Thoracic aorta (tissue), 2 donors: ENCODE results near the gene MEIOB. TPM values are rescaled to one million over a fixed set of nuclear protein-coding genes. Genes with fewer than 3 reads are reported as not detected.

ENCODE experiments used
- ATAC-seq: fragments of 150-250 bp; one replicate; pipeline ENCODE4 v1.8.0; 2017; ENCODE audit warnings: low read depth; ENCODE audit not compliant: insufficient number of reproducible peaks, low FRiP score
- DNase-seq: peaks from one replicate; pipeline ENCODE4 v3.0.0-alpha.2; 2020; ENCODE audit warnings: low spot score
- H3K27ac ChIP-seq, 2 donors: fragments of 200-600 bp; sonication (generic); 1 replicate in 1 of 2; 2 replicates in 1 of 2; pipeline ENCODE4 v1.5.1; 2016; ENCODE audit warnings: mild to moderate bottlenecking in 2 of 2, moderate library complexity in 2 of 2
- H3K27me3 ChIP-seq: fragments of 200-600 bp; sonication (generic); replicated peaks from 2 replicates; pipeline ENCODE4 v1.6.0; 2016; ENCODE audit warnings: mild to moderate bottlenecking; ENCODE audit not compliant: insufficient read depth
- H3K36me3 ChIP-seq: fragments of 200-600 bp; sonication (generic); one replicate; pipeline ENCODE4 v1.5.1; 2016
- H3K4me1 ChIP-seq, 2 donors: fragments of 200-600 bp; sonication (generic); 1 replicate in 1 of 2; 2 replicates in 1 of 2; pipeline versions ENCODE4 v1.5.1 to v1.6.0; 2016; ENCODE audit warnings: low read depth in 2 of 2, mild to moderate bottlenecking in 1 of 2; ENCODE audit not compliant: control insufficient read depth in 1 of 2
- H3K4me3 ChIP-seq: fragments of 200-600 bp; sonication (generic); 2 replicates; pipeline ENCODE4 v1.5.1; 2016; ENCODE audit warnings: mild to moderate bottlenecking
- H3K9me3 ChIP-seq: fragments of 200-600 bp; sonication (generic); 2 replicates; pipeline ENCODE4 v1.5.1; 2016
- total RNA-seq, 2 donors: library from RNA; depleted of rRNA; stranded (reverse); fragments of >200 nt; gene quantifications; one replicate each; pipeline versions ENCODE4 v1.1.0 to v1.2.3, GENCODE V29; 2016
- TF ChIP-seq, protein P1 (sequence below): fragments of 200-600 bp; sonication (generic); IDR thresholded peaks from one replicate; pipeline ENCODE4 v1.5.1; 2019; ENCODE audit warnings: antibody characterized with exemption

Gene MEIOB
- total RNA-seq, 2 donors from 2014 or later: not detected

DNA sequence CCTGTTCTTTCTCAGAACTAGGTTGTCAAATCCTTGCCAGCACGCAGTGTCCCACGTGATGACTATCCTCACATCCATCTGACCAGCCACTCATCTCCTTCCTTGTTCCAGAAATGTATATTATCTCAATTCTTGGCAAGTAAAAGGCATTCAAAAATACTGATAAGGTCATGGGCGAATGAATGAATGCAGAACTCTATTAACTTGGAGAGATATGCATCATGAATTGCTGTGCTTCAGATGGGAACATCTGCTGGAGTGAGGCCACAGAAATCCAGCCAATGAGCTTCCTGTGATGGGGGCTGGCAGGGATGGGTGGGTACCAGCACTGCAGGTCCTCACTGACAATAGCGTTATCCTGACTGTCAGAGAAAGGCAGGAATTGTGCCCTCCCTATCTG lies 26.0 kb downstream of the MEIOB start:
- TF ChIP-seq, protein P1, sequence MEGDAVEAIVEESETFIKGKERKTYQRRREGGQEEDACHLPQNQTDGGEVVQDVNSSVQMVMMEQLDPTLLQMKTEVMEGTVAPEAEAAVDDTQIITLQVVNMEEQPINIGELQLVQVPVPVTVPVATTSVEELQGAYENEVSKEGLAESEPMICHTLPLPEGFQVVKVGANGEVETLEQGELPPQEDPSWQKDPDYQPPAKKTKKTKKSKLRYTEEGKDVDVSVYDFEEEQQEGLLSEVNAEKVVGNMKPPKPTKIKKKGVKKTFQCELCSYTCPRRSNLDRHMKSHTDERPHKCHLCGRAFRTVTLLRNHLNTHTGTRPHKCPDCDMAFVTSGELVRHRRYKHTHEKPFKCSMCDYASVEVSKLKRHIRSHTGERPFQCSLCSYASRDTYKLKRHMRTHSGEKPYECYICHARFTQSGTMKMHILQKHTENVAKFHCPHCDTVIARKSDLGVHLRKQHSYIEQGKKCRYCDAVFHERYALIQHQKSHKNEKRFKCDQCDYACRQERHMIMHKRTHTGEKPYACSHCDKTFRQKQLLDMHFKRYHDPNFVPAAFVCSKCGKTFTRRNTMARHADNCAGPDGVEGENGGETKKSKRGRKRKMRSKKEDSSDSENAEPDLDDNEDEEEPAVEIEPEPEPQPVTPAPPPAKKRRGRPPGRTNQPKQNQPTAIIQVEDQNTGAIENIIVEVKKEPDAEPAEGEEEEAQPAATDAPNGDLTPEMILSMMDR: no peak
- ATAC-seq (no peak), DNase-seq (no peak)
- H3K27ac ChIP-seq: no peak overlapping the region
- no peaks in the 10 kb centered on the region for H3K27me3 ChIP-seq
- no peaks in the 10 kb centered on the region for H3K9me3 ChIP-seq
- H3K36me3 ChIP-seq: no peaks in the 10 kb centered on the region
- H3K4me3 ChIP-seq: no peak overlapping the region
- H3K4me1 ChIP-seq: no peaks in the 10 kb centered on the region

DNA sequence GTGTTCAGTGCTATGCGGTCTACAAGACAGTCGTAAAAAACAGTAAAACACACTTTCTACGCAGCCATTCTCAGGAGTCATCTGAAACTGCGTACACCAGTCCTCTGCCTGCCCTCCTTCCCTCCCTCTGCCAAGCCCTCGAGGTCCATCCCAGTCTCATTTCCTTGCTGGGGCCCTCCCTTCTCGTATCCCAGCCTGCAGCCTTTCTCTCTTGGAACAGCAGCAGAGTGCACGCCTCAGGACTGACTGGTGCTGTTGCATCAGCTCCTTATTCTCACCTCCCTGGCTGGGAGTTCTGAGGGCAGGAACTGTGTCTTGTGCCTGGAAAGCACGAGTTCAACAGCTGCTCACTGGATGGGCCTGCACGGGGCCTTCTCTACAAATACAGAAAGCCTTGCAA lies 32.4 kb downstream of the MEIOB start:
- H3K4me1 ChIP-seq: no peaks in the 10 kb centered on the region
- no peak overlapping the region for H3K27ac ChIP-seq
- no peak for ATAC-seq
- no peak overlapping the region for H3K4me3 ChIP-seq
- TF ChIP-seq, protein P1: no peak
- no peak for DNase-seq
- no peaks in the 10 kb centered on the region for H3K27me3 ChIP-seq
- H3K36me3 ChIP-seq: no peaks in the 10 kb centered on the region
- no peaks in the 10 kb centered on the region for H3K9me3 ChIP-seq

DNA sequence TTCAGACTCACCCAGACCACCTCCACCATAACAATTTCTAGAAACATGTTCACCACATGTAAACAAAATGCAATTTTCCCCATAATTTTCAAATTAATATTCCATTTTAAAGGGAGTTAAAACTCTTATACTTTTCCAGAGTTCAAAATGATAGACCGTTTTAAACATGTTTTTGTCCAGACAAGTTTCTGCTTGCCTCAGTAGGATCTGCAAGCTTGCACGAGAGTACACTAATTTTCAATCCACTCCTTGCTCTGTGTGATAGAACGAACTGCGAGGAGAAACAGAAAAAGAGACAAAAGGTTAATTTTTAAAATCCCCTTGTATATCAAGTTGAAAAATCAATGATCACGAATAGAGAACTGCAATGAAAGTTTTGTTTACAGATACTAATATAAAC lies 37.9 kb downstream of the MEIOB start:
- TF ChIP-seq, protein P1: no peak
- H3K27ac ChIP-seq: no peak overlapping the region
- no peak for ATAC-seq
- peaks cover 0 to 2% of the 10 kb centered on the region in 2 donors for H3K4me1 ChIP-seq
- H3K9me3 ChIP-seq: no peaks in the 10 kb centered on the region
- H3K36me3 ChIP-seq: peaks cover 3% of the 10 kb centered on the region
- H3K4me3 ChIP-seq: no peak overlapping the region
- no peaks in the 10 kb centered on the region for H3K27me3 ChIP-seq
- DNase-seq: no peak

DNA sequence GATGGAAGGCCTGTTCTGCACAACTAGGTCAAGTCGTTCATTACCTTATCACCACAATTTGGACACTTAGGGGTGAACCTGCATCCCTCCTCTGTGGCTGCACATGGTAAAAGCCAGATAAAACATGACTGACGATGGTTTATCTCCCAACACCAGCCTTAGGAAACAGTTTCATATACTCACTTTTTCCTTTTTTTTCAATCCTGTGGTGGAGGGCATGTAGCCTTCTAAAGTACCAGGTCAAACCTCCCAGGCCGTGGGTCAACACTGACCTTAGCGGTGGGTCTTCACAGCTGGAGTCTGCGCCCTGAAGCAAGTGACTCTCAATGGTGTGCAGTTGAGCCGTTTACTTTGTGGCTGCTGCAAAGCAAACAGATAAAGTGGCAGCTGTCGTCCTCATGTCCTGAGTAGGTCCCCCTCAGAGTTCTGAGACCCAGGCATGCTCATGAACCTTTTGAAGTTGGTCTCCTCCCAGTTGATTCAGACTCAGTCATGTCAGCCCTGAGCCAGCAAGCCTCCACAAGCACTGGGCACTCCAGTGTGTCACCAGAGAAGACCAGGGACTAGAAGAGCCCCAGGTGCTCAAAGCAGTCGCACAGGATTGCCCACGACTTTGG lies 39.0 kb downstream of the MEIOB start:
- H3K27me3 ChIP-seq: no peaks in the 10 kb centered on the region
- TF ChIP-seq, protein P1: no peak
- H3K36me3 ChIP-seq: peaks cover 3% of the 10 kb centered on the region
- DNase-seq: no peak
- no peak overlapping the region for H3K4me3 ChIP-seq
- H3K27ac ChIP-seq: no peak overlapping the region
- no peaks in the 10 kb centered on the region for H3K9me3 ChIP-seq
- H3K4me1 ChIP-seq: peaks cover 7 to 14% of the 10 kb centered on the region in 2 donors
- no peak for ATAC-seq

DNA sequence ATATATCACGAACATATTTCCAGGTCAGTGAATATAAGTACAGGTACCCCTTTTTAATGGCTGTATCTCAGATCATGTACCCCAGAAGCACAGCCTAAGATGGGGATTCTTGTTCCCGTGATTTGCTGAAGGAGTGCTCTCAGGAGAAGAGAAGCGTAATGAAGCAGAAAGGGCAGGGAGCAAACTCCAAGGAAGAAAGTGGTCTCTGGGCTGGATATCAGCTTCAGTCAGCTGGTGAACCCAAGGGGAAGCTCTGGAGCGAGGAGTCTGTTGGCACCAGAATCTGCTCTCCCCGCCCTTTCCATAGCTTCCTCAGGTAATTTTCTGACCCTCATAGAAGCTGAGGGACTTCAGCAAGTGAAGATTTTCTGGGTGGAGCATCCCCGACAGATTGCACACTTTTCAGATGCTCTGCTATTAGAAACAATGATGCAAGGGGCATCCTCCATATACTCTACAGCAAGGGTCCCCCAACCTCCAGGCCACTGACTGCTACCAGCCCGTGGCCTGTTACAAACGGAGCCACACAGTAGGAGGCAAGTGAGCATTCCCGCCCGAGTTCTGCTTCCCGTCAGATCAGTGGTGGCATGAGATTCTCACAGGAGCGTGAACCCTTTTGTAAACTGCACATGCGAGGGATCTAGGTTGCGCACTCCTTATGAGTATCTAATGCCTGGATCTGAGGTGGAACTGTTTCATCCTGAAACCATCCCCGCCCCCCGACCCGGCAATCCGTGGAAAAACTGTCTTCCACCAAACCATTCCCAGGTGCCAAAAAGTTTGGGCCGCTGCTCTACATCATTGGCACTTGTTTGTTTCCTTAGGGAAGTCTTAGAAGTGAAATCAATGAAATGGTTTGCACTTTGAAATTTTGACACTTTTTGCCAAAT lies 40.5 kb downstream of the MEIOB start:
- TF ChIP-seq, protein P1: no peak
- Histone ChIP-seq H3K4me3 (no peak overlapping the region), H3K36me3 (peaks cover 3% of the 10 kb centered on the region), H3K27me3 (no peaks in the 10 kb centered on the region), H3K27ac (no peak overlapping the region), H3K9me3 (no peaks in the 10 kb centered on the region), H3K4me1 (peaks cover 11 to 19% of the 10 kb centered on the region in 2 donors)
- DNase-seq (no peak), ATAC-seq (no peak)
